Measurements from ENCODE around the gene CCDC30.

DNA sequence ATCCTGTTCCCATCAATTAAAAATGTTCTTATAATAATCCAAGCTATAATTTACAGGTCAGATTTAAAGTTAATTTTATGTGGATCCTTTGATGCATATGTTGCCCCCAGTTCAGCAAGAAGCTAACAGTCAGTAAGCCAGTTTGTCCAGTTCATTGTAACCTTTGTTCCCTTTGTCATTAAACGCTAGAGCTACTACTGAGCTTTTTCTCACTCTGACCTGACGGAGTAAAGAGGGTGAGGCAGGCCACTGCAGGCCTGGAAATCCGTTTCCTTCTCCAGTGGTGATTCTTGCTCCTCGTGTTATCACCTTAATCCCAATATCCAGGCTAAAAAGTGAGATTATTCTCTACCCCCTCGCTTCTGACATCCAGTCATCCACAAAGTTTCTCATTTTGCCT is 229.4 kb downstream of the CCDC30 start:
- no peak for TF ChIP-seq POLR2AphosphoS5 (IDR thresholded peaks at IDR 0.05)
- TF ChIP-seq, protein P1, sequence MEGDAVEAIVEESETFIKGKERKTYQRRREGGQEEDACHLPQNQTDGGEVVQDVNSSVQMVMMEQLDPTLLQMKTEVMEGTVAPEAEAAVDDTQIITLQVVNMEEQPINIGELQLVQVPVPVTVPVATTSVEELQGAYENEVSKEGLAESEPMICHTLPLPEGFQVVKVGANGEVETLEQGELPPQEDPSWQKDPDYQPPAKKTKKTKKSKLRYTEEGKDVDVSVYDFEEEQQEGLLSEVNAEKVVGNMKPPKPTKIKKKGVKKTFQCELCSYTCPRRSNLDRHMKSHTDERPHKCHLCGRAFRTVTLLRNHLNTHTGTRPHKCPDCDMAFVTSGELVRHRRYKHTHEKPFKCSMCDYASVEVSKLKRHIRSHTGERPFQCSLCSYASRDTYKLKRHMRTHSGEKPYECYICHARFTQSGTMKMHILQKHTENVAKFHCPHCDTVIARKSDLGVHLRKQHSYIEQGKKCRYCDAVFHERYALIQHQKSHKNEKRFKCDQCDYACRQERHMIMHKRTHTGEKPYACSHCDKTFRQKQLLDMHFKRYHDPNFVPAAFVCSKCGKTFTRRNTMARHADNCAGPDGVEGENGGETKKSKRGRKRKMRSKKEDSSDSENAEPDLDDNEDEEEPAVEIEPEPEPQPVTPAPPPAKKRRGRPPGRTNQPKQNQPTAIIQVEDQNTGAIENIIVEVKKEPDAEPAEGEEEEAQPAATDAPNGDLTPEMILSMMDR (IDR thresholded peaks at IDR 0.05), result no peak
